Measurements from ENCODE around the gene ALKBH8. TPM values are rescaled to one million over a fixed set of nuclear protein-coding genes. Genes with fewer than 3 reads are reported as not detected.

The ALKBH8 gene
- total and polyA plus RNA-seq, 2 of the 13 experiments (the other 11 are each of a cell fraction or from before 2014, with no cell fraction given) = 2.4 to 9.1 TPM

GRCh38 chr11:107457558-107458271 is 107.8 kb downstream of the ALKBH8 start, which contains the start of gene CWF19L2 (continued):
- TF ChIP-seq HDAC2 (CRISPR knock-in tag; IDR thresholded peaks at IDR 0.05) (peak; percentile 56; the same call in 1 of the 2 replicates), KAT8 (CRISPR knock-in tag; IDR thresholded peaks at IDR 0.05) (peak; percentile 99), ZBTB40 (IDR thresholded peaks at IDR 0.05) (no peak), ZBTB40 (CRISPR knock-in tag; IDR thresholded peaks at IDR 0.05) (no peak), KMT2B (CRISPR knock-in tag; IDR thresholded peaks at IDR 0.05) (peak; percentile 97), ZNF224 (CRISPR knock-in tag; IDR thresholded peaks at IDR 0.05) (no peak), POGZ (CRISPR knock-in tag; IDR thresholded peaks at IDR 0.05) (peak; percentile 68), NPAS2 (CRISPR knock-in tag; IDR thresholded peaks at IDR 0.05; ENCODE audit: borderline replicate concordance) (no peak), CTCF (CRISPR knock-in tag; IDR thresholded peaks at IDR 0.05) (0 out of 2 replicates have a peak, but pooled peaks have one; percentile 25), SP1 (IDR thresholded peaks at IDR 0.05) (no peak), SP1 (CRISPR knock-in tag; IDR thresholded peaks at IDR 0.05) (no peak), ATF4 (CRISPR knock-in tag; IDR thresholded peaks at IDR 0.05) (0 out of 4 replicates have a peak, but pooled peaks of 1 of the 2 experiments have one; percentile 21), GPN1 (CRISPR knock-in tag; IDR thresholded peaks at IDR 0.05; ENCODE audit: borderline replicate concordance) (no peak), ZNF460 (CRISPR knock-in tag; IDR thresholded peaks at IDR 0.05; ENCODE audit: borderline replicate concordance) (no peak), ZSCAN12 (CRISPR knock-in tag; IDR thresholded peaks at IDR 0.05) (no peak), PHB2 (IDR thresholded peaks at IDR 0.05; ENCODE audit: partially characterized antibody) (no peak), NR1H2 (CRISPR knock-in tag; IDR thresholded peaks at IDR 0.05; ENCODE audit: borderline replicate concordance, low read depth) (no peak), YY1 (IDR thresholded peaks at IDR 0.05; ENCODE audit: insufficient read depth, insufficient replicate concordance, low read depth, low read length) (peak; percentile 92)
